H9 (cell line): ENCODE results near the gene FCHSD2. TPM values are rescaled to one million over a fixed set of nuclear protein-coding genes. Genes with fewer than 3 reads are reported as not detected.

ENCODE experiments used
- DNase-seq: peaks from one replicate; pipeline ENCODE4 v3.0.0-alpha.2; 2017
- H2AFZ ChIP-seq: one replicate; pipeline ENCODE4 v1.6.1; 2013; ENCODE audit warnings: mild to moderate bottlenecking, low read length, control low read depth, moderate library complexity
- H2AK5ac ChIP-seq: 2 replicates; pipeline ENCODE4 v1.6.1; 2013; ENCODE audit warnings: low read length, control low read depth, mixed read lengths; ENCODE audit not compliant: insufficient read length
- H2BK120ac ChIP-seq: one replicate; pipeline ENCODE4 v1.6.1; 2013; ENCODE audit warnings: low read depth, mild to moderate bottlenecking, low read length, control low read depth, inconsistent platforms; ENCODE audit not compliant: poor library complexity, severe bottlenecking
- H2BK12ac ChIP-seq: 2 replicates; pipeline ENCODE4 v1.6.1; 2013; ENCODE audit warnings: low read length, control low read depth, mixed read lengths, low read depth; ENCODE audit not compliant: insufficient read length
- H2BK15ac ChIP-seq: 2 replicates; pipeline ENCODE4 v1.6.1; 2013; ENCODE audit warnings: low read depth, low read length, control low read depth
- H2BK20ac ChIP-seq: one replicate; pipeline ENCODE4 v1.6.1; 2013; ENCODE audit warnings: low read depth, mild to moderate bottlenecking, low read length, control low read depth, inconsistent platforms; ENCODE audit not compliant: poor library complexity, severe bottlenecking
- H2BK5ac ChIP-seq: 2 replicates; pipeline ENCODE4 v1.6.1; 2013; ENCODE audit warnings: low read length, control low read depth, mixed read lengths; ENCODE audit not compliant: insufficient read length
- H3K14ac ChIP-seq: 2 replicates; pipeline ENCODE4 v1.6.1; 2013; ENCODE audit warnings: low read length, control low read depth; ENCODE audit not compliant: insufficient read depth
- H3K18ac ChIP-seq: 2 replicates; pipeline ENCODE4 v1.6.1; 2013; ENCODE audit warnings: low read depth, mild to moderate bottlenecking, mixed read lengths, low read length, control low read depth; ENCODE audit not compliant: insufficient read length
- H3K23ac ChIP-seq: 2 replicates; pipeline ENCODE4 v1.6.1; 2013; ENCODE audit warnings: low read length, control low read depth, mixed read lengths, low read depth; ENCODE audit not compliant: insufficient read length
- H3K23me2 ChIP-seq: 2 replicates; pipeline ENCODE4 v1.6.1; 2013; ENCODE audit warnings: low read depth, mild to moderate bottlenecking, mixed read lengths, low read length, control low read depth; ENCODE audit not compliant: insufficient read length, poor library complexity, severe bottlenecking
- H3K27ac ChIP-seq: 2 replicates; pipeline ENCODE4 v1.5.1; 2013; ENCODE audit warnings: low read length, control low read depth, mixed read lengths, low read depth; ENCODE audit not compliant: insufficient read length
- H3K27me3 ChIP-seq: 2 replicates; pipeline ENCODE4 v1.6.1; 2013; ENCODE audit warnings: low read length, control low read depth, inconsistent platforms; ENCODE audit not compliant: insufficient read depth
- H3K4ac ChIP-seq: 2 replicates; pipeline ENCODE4 v1.6.1; 2013; ENCODE audit warnings: low read depth, mild to moderate bottlenecking, control low read depth, inconsistent platforms, low read length, moderate library complexity
- H3K4me1 ChIP-seq: 2 replicates; pipeline ENCODE4 v1.6.1; 2013; ENCODE audit warnings: low read length, control low read depth, inconsistent platforms; ENCODE audit not compliant: insufficient read depth
- H3K4me2 ChIP-seq: 2 replicates; pipeline ENCODE4 v1.6.1; 2013; ENCODE audit warnings: low read length, control low read depth, mixed read lengths; ENCODE audit not compliant: insufficient read length, insufficient read depth
- H3K56ac ChIP-seq: 2 replicates; pipeline ENCODE4 v1.6.1; 2013; ENCODE audit warnings: low read depth, mild to moderate bottlenecking, mixed read lengths, low read length, control low read depth; ENCODE audit not compliant: insufficient read length
- H3K79me1 ChIP-seq: 2 replicates; pipeline ENCODE4 v1.6.1; 2013; ENCODE audit warnings: low read depth, mild to moderate bottlenecking, moderate library complexity, low read length, control low read depth, inconsistent platforms; ENCODE audit not compliant: insufficient read depth, poor library complexity, severe bottlenecking
- H3K79me2 ChIP-seq: 2 replicates; pipeline ENCODE4 v1.6.1; 2013; ENCODE audit warnings: low read length, control low read depth, inconsistent platforms; ENCODE audit not compliant: insufficient read depth
- H3K9ac ChIP-seq: 2 replicates; pipeline ENCODE4 v1.6.1; 2013; ENCODE audit warnings: low read length, control low read depth, mixed read lengths; ENCODE audit not compliant: insufficient read length; ENCODE audit errors: extremely low read depth
- H3K9me3 ChIP-seq: one replicate; pipeline ENCODE4 v1.6.1; 2013; ENCODE audit warnings: low read depth, low read length, inconsistent platforms; ENCODE audit not compliant: control insufficient read depth
- H3T11ph ChIP-seq: one replicate; pipeline ENCODE4 v1.6.1; 2013; ENCODE audit warnings: mild to moderate bottlenecking, low read length, control low read depth, inconsistent platforms
- H4K20me1 ChIP-seq: one replicate; pipeline ENCODE4 v1.6.1; 2013; ENCODE audit not compliant: control insufficient read depth, insufficient read length, insufficient read depth
- H4K5ac ChIP-seq: 2 replicates; pipeline ENCODE4 v1.6.1; 2013; ENCODE audit warnings: low read depth, mild to moderate bottlenecking, mixed read lengths, low read length, control low read depth; ENCODE audit not compliant: insufficient read length
- H4K8ac ChIP-seq: replicated peaks from 2 replicates; pipeline ENCODE4 v1.6.1; 2013; ENCODE audit warnings: low read length, control low read depth, mixed read lengths, low read depth; ENCODE audit not compliant: insufficient read length
- H4K91ac ChIP-seq: 2 replicates; pipeline ENCODE4 v1.6.1; 2013; ENCODE audit warnings: low read depth, mild to moderate bottlenecking, moderate library complexity, mixed read lengths, low read length, control low read depth; ENCODE audit not compliant: insufficient read length
- H3K27ac Mint-ChIP-seq, 3 experiments: 2 replicates in 2 of 3; 3 replicates in 1 of 3; pipeline ENCODE4 v1.8.0; 2020 to 2021; ENCODE audit warnings: mixed read lengths in 3 of 3, mild to moderate bottlenecking in 1 of 3, moderate library complexity in 1 of 3
- H3K27me3 Mint-ChIP-seq: 2 replicates; pipeline ENCODE4 v1.8.0; 2021; ENCODE audit warnings: low read depth, mild to moderate bottlenecking, moderate library complexity, mixed read lengths
- H3K36me3 Mint-ChIP-seq, 3 experiments: 2 replicates in 2 of 3; 3 replicates in 1 of 3; pipeline ENCODE4 v1.8.0; 2020 to 2021; ENCODE audit warnings: low read depth in 3 of 3, mixed read lengths in 3 of 3; ENCODE audit not compliant: insufficient read depth in 1 of 3
- H3K4me1 Mint-ChIP-seq, 2 experiments: 2 replicates each; pipeline ENCODE4 v1.8.0; 2020; ENCODE audit warnings: mixed read lengths in 2 of 2
- H3K4me3 Mint-ChIP-seq, 2 experiments: 2 replicates in 1 of 2; 3 replicates in 1 of 2; pipeline ENCODE4 v1.8.0; 2020 to 2021; ENCODE audit warnings: mild to moderate bottlenecking in 2 of 2, mixed read lengths in 2 of 2, moderate library complexity in 1 of 2
- H3K9me3 Mint-ChIP-seq, 2 experiments: 2 replicates in 1 of 2; 3 replicates in 1 of 2; pipeline ENCODE4 v1.8.0; 2020; ENCODE audit warnings: mild to moderate bottlenecking in 2 of 2, mixed read lengths in 2 of 2, moderate library complexity in 1 of 2
- WGBS: extraction: QIAGEN DNeasy Blood & Tissue Kit; methylation state at CpG from one replicate; pipeline ENCODE4 v1.1.7; 2013; ENCODE audit warnings: missing lambda C conversion rate, low lambda C conversion rate, mixed read lengths; ENCODE audit not compliant: insufficient read length; ENCODE audit errors: extremely low coverage; 5-methylcytosine and 5-hydroxymethylcytosine counted together
- total RNA-seq: library from RNA; stranded (reverse); gene quantifications from 2 replicates; pipeline ENCODE4 v1.2.1, GENCODE V29; 2021
- TF ChIP-seq, protein P1 (sequence below): fragments of 200-600 bp; sonication (generic); conservative IDR thresholded peaks from 3 replicates; pipeline ENCODE4 v1.8.0; 2021; ENCODE audit warnings: antibody characterized with exemption, mild to moderate bottlenecking

Gene FCHSD2
- total RNA-seq, 1 experiment from 2014 or later = 17.8 TPM

DNA sequence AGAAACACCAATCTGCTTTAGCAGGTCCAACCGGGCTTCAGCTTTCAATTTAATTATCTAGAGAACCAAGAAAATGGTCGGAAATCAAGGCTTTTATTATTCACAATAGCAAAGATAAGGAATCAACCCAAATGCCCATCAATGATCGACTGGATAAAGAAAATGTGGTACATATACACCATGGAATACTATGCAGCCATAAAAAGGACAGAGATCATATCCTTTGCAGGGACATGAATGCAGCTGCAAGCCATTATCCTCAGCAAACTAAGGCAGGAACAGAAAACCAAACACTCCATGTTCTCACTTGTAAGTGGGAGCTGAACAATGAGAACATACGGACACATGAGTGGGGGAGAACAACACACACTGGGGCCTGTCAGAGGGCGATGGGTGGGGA lies 274.1 kb downstream of the FCHSD2 start:
- H3K79me1 ChIP-seq = no peaks in the 10 kb centered on the region
- no CpG with 5 or more reads among the region's 5 CpGs for WGBS
- H2BK20ac ChIP-seq = no peak overlapping the region

More for the DNA sequence above, 274.1 kb downstream of the FCHSD2 start:
- no peak overlapping the region for H3K4me3 Mint-ChIP-seq
- Histone ChIP-seq H3K18ac (no peak overlapping the region), H3K4ac (no peak overlapping the region), H2BK120ac (no peak overlapping the region), H3K4me1 (no peaks in the 10 kb centered on the region), H3K79me2 (no peaks in the 10 kb centered on the region), H2BK12ac (no peak overlapping the region), H2BK15ac (no peak overlapping the region), H3K27ac (no peak overlapping the region), H2AK5ac (no peak overlapping the region), H4K91ac (no peak overlapping the region), H3K14ac (no peak overlapping the region), H2BK5ac (no peak overlapping the region), H3K9me3 (no peaks in the 10 kb centered on the region), H2AFZ (no peak overlapping the region), H4K5ac (no peak overlapping the region), H3K9ac (no peak overlapping the region), H3K27me3 (no peaks in the 10 kb centered on the region), H4K8ac (no peak overlapping the region), H3T11ph (no peak overlapping the region), H3K23me2 (no peaks in the 10 kb centered on the region), H3K4me2 (no peak overlapping the region), H3K56ac (no peak overlapping the region), H3K23ac (no peak overlapping the region), H4K20me1 (no peaks in the 10 kb centered on the region)
- H3K9me3 Mint-ChIP-seq = no peaks in the 10 kb centered on the region
- TF ChIP-seq, protein P1, sequence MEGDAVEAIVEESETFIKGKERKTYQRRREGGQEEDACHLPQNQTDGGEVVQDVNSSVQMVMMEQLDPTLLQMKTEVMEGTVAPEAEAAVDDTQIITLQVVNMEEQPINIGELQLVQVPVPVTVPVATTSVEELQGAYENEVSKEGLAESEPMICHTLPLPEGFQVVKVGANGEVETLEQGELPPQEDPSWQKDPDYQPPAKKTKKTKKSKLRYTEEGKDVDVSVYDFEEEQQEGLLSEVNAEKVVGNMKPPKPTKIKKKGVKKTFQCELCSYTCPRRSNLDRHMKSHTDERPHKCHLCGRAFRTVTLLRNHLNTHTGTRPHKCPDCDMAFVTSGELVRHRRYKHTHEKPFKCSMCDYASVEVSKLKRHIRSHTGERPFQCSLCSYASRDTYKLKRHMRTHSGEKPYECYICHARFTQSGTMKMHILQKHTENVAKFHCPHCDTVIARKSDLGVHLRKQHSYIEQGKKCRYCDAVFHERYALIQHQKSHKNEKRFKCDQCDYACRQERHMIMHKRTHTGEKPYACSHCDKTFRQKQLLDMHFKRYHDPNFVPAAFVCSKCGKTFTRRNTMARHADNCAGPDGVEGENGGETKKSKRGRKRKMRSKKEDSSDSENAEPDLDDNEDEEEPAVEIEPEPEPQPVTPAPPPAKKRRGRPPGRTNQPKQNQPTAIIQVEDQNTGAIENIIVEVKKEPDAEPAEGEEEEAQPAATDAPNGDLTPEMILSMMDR = no peak
- no peak overlapping the region for H3K27ac Mint-ChIP-seq
- peaks cover 0 to 4% (median 0%) of the 10 kb centered on the region in 3 experiments; a peak in 3 of 7 replicates for H3K36me3 Mint-ChIP-seq
- peaks cover 7% of the 10 kb centered on the region in 2 experiments; a peak in 3 of 4 replicates for H3K4me1 Mint-ChIP-seq
- no peak for DNase-seq
- H3K27me3 Mint-ChIP-seq = no peaks in the 10 kb centered on the region
